CD4-positive, alpha-beta T cell (primary cell): ENCODE results near the gene ADCK2. TPM values are rescaled to one million over a fixed set of nuclear protein-coding genes. Genes with fewer than 3 reads are reported as not detected.
A peak's percentile ranks its signal among the peaks of the same experiment; 100 is the strongest.

Experiments
- ATAC-seq: fragments of 200-7000 bp; cut with Tn5 transposase; one replicate; pipeline ENCODE4 v1.10.0; 2022; ENCODE audit warnings: mild to moderate bottlenecking; ENCODE audit not compliant: poor library complexity
- CTCF ChIA-PET: fragments of 350-600 bp; sonication (Branson Sonifier 250); formaldehyde crosslinking; loops from one replicate; lab custom pipeline; 2021; ENCODE audit warnings: antibody characterized with exemption, inconsistent platforms; lab: Charles Lee
- POLR2A ChIA-PET: fragments of 350-600 bp; sonication (Branson Sonifier 250); formaldehyde crosslinking; loops from one replicate; lab custom pipeline; 2021; ENCODE audit warnings: antibody characterized with exemption, inconsistent platforms; lab: Charles Lee
- DNase-seq, 14 experiments: peaks; one replicate each; pipeline ENCODE4 v3.0.0-alpha.2; 2013 to 2020; ENCODE audit warnings: mixed read lengths in 2 of 14
- H3K27ac ChIP-seq, 2 donors: one replicate each; pipeline versions ENCODE4 v1.5.1 to v1.7.0; 2013; ENCODE audit warnings: low read length in 2 of 2, low read depth in 1 of 2, mild to moderate bottlenecking in 1 of 2
- H3K27me3 ChIP-seq, 2 experiments: 1 replicate in 1 of 2; 2 replicates in 1 of 2; pipeline versions ENCODE4 v1.6.1 to v1.7.0; 2013; ENCODE audit warnings: low read length in 2 of 2, control low read depth in 1 of 2, mild to moderate bottlenecking in 1 of 2, moderate library complexity in 1 of 2; ENCODE audit not compliant: insufficient read depth in 2 of 2, control insufficient read depth in 1 of 2
- H3K36me3 ChIP-seq: one replicate; pipeline ENCODE4 v1.6.1; 2013; ENCODE audit warnings: low read length, control low read depth; ENCODE audit not compliant: insufficient read depth
- H3K4me1 ChIP-seq: one replicate; pipeline ENCODE4 v1.6.1; 2013; ENCODE audit warnings: low read length, control low read depth; ENCODE audit not compliant: insufficient read depth
- H3K4me3 ChIP-seq: one replicate; pipeline ENCODE4 v1.5.1; 2013; ENCODE audit warnings: mild to moderate bottlenecking, low read length, moderate library complexity
- H3K9me3 ChIP-seq, 2 experiments: 1 replicate in 1 of 2; 2 replicates in 1 of 2; pipeline versions ENCODE4 v1.6.1 to v1.7.0; 2013; ENCODE audit warnings: low read length in 2 of 2, mild to moderate bottlenecking in 2 of 2, control low read depth in 1 of 2, moderate library complexity in 1 of 2; ENCODE audit not compliant: control insufficient read depth in 1 of 2, insufficient read depth in 1 of 2
- H3K27ac Mint-ChIP-seq: one replicate; pipeline ENCODE4 v1.8.0; 2020; ENCODE audit warnings: mixed read lengths
- H3K27me3 Mint-ChIP-seq: one replicate; pipeline ENCODE4 v1.8.0; 2021; ENCODE audit warnings: mixed read lengths
- H3K36me3 Mint-ChIP-seq: one replicate; pipeline ENCODE4 v1.8.0; 2021; ENCODE audit warnings: low read depth, mixed read lengths
- H3K4me1 Mint-ChIP-seq: one replicate; pipeline ENCODE4 v1.8.0; 2021; ENCODE audit warnings: low read depth, mixed read lengths
- H3K4me3 Mint-ChIP-seq: one replicate; pipeline ENCODE4 v1.8.0; 2020; ENCODE audit warnings: mild to moderate bottlenecking, mixed read lengths
- H3K9me3 Mint-ChIP-seq: one replicate; pipeline ENCODE4 v1.8.0; 2020; ENCODE audit warnings: mixed read lengths
- intact Hi-C, 2 experiments: fragments of 100-400 bp; cut with DNase I in 1 of 2; cut with micrococcal nuclease in 1 of 2; formaldehyde crosslinking; loops; one replicate each; pipeline versions ENCODE4 v1.15.1 to v1.9.0; 2023 to 2025; cut with DNase I, micrococcal nuclease
- total RNA-seq, 174 experiments: library from RNA in 2 of 174; stranded (reverse) in 2 of 174; gene quantifications; one replicate each; pipeline ENCODE4 v1.2.3 and lab custom pipeline; 2021 to 2026
- TF ChIP-seq, protein P1 (sequence below): fragments of 200-600 bp; IDR thresholded peaks from one replicate; pipeline ENCODE4 v1.8.0; 2022; ENCODE audit warnings: antibody characterized with exemption, mild to moderate bottlenecking

ADCK2 gene
- total RNA-seq, 2 experiments from 2014 or later = 14.8 to 15.7 TPM

DNA sequence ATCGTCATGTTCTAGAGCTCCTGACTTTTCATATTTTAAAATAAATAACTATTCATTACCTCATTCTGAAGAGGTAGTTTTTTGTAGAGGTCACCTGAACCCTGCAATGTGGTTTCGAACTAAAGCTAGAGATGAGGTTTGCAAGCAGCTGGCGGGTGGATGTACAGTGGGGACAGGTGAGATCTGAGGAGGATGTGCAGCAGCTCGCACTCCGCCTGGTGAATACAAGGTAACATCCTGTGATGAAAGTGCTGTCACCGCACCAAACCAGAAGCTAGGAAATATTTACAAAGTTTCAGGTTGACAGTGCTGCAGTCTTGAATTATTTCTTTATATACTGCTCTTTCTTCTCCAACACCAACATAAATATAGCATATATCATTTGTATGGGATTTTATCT lies 50.3 kb downstream of the ADCK2 start:
- CTCF ChIA-PET = interaction anchor here (2.9 kb wide), 1 partner anchor 11 kb away, joined by 7 read pairs; no protein-coding TSS in a partner anchor
- Histone ChIP-seq H3K4me3 (no peak overlapping the region), H3K27ac (peak overlapping the region; percentile 26 to 51), H3K4me1 (peaks cover 3% of the 10 kb centered on the region), H3K27me3 (no peaks in the 10 kb centered on the region), H3K36me3 (peaks cover 8% of the 10 kb centered on the region), H3K9me3 (no peaks in the 10 kb centered on the region)
- Mint-ChIP-seq H3K36me3 (no peaks in the 10 kb centered on the region), H3K9me3 (no peaks in the 10 kb centered on the region), H3K4me1 (peaks cover 24% of the 10 kb centered on the region), H3K4me3 (peak overlapping the region; percentile 56), H3K27ac (peak overlapping the region; percentile 88), H3K27me3 (no peaks in the 10 kb centered on the region)
- POLR2A ChIA-PET = interaction anchor here (0.8 to 3.1 kb wide), 9 partner anchors 10 to 546 kb away, joined by 3 to 20 read pairs (median 7); partner anchors contain the start of genes ADCK2, KDM7A, MRPS33 and NDUFB2
- TF ChIP-seq, protein P1, sequence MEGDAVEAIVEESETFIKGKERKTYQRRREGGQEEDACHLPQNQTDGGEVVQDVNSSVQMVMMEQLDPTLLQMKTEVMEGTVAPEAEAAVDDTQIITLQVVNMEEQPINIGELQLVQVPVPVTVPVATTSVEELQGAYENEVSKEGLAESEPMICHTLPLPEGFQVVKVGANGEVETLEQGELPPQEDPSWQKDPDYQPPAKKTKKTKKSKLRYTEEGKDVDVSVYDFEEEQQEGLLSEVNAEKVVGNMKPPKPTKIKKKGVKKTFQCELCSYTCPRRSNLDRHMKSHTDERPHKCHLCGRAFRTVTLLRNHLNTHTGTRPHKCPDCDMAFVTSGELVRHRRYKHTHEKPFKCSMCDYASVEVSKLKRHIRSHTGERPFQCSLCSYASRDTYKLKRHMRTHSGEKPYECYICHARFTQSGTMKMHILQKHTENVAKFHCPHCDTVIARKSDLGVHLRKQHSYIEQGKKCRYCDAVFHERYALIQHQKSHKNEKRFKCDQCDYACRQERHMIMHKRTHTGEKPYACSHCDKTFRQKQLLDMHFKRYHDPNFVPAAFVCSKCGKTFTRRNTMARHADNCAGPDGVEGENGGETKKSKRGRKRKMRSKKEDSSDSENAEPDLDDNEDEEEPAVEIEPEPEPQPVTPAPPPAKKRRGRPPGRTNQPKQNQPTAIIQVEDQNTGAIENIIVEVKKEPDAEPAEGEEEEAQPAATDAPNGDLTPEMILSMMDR = no peak
- ATAC-seq = peak; percentile 93
- intact Hi-C loops = loop anchor here in 1 of 2 experiments (10.0 kb wide), 2 partner anchors 202 to 812 kb away; partner anchors contain the start of gene BRAF
- peak; percentile 16 to 67 (median 50) for DNase-seq

DNA sequence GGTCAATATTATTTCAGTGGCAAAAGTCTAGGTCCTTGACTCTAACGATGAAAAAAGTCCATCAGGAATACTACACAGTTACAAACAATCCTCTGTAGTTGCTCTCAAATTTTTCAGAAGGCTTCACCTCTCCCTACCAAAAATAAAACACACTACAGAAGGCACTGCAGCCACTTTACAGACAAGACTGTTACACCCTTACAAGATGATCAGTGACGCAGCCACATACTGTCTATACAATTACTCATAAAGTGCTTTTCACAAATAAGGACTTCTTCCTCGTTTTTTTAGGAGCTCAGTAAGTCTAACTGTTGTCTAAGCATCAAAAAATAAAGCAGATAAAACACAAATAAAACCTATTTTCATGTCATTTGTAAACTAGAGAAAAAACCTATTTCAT lies 50.8 kb downstream of the ADCK2 start:
- peak overlapping the region; percentile 8 for H3K4me3 Mint-ChIP-seq
- no peaks in the 10 kb centered on the region for H3K36me3 Mint-ChIP-seq
- CTCF ChIA-PET = interaction anchor here (2.9 kb wide), 1 partner anchor 11 kb away, joined by 7 read pairs; no protein-coding TSS in a partner anchor
- H3K9me3 ChIP-seq = no peaks in the 10 kb centered on the region
- peaks cover 3% of the 10 kb centered on the region for H3K4me1 ChIP-seq
- POLR2A ChIA-PET = interaction anchor here (0.8 to 3.1 kb wide), 8 partner anchors 9 to 291 kb away, joined by 3 to 20 read pairs (median 7); partner anchors contain the start of genes ADCK2, MRPS33 and NDUFB2
- H3K27ac Mint-ChIP-seq = peak overlapping the region; percentile 88
- no peak overlapping the region for H3K4me3 ChIP-seq
- peaks cover 24% of the 10 kb centered on the region for H3K4me1 Mint-ChIP-seq
- ATAC-seq = peak; percentile 65
- H3K9me3 Mint-ChIP-seq = no peaks in the 10 kb centered on the region
- H3K27ac ChIP-seq = peak overlapping the region; percentile 26 to 51
- intact Hi-C loops = loop anchor here in 1 of 2 experiments (10.0 kb wide), 2 partner anchors 201 to 811 kb away; partner anchors contain the start of gene BRAF
- no peaks in the 10 kb centered on the region for H3K27me3 Mint-ChIP-seq
- no peak for DNase-seq
- H3K36me3 ChIP-seq = peaks cover 8% of the 10 kb centered on the region
- TF ChIP-seq, protein P1 = no peak
- no peaks in the 10 kb centered on the region for H3K27me3 ChIP-seq

DNA sequence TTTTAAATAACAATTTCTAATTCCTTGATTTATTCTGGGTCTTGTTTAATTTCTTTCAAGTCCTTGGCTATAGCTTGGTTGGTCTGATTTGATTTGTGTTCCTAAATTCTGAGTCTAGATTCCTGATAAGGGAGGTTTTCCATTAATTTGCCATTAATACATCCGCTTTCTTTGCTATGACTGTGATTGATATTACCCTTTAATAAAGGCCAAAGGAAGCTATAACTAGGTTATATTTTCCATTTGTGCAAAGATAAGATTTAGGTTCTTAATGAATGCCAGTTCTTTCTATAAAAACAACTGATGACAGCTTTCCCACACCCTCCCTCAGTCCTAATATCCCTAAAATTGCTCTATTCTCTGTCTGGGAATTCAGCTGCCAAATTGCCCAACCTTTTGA lies 52.0 kb downstream of the ADCK2 start:
- no peak overlapping the region for H3K4me3 Mint-ChIP-seq
- Histone ChIP-seq H3K4me1 (peaks cover 3% of the 10 kb centered on the region), H3K4me3 (no peak overlapping the region), H3K36me3 (peaks cover 8% of the 10 kb centered on the region), H3K27ac (no peak overlapping the region), H3K9me3 (no peaks in the 10 kb centered on the region), H3K27me3 (no peaks in the 10 kb centered on the region)
- POLR2A ChIA-PET = interaction anchor here (2.2 to 3.1 kb wide), 2 partner anchors 51 to 246 kb away, joined by 7 to 20 read pairs; partner anchors contain the start of gene ADCK2
- intact Hi-C loops = loop anchor here in 1 of 2 experiments (5.0 to 10.0 kb wide), 3 partner anchors 200 to 810 kb away; partner anchors contain the start of genes BRAF and MRPS33
- CTCF ChIA-PET = no interaction called here
- H3K27me3 Mint-ChIP-seq = no peaks in the 10 kb centered on the region
- DNase-seq (no peak), ATAC-seq (no peak)
- peak overlapping the region; percentile 88 for H3K27ac Mint-ChIP-seq
- no peaks in the 10 kb centered on the region for H3K36me3 Mint-ChIP-seq
- H3K4me1 Mint-ChIP-seq = peaks cover 24% of the 10 kb centered on the region
- H3K9me3 Mint-ChIP-seq = no peaks in the 10 kb centered on the region
- TF ChIP-seq, protein P1 = no peak
